ENCODE measurements around the gene SKOR1. TPM values are rescaled to one million over a fixed set of nuclear protein-coding genes. Genes with fewer than 3 reads are reported as not detected.

Gene SKOR1
- polyA plus RNA-seq, 3 donors from 2014 or later = 0.08 TPM; not detected in 2

- Mint-ChIP-seq H3K4me3 (no peak overlapping the region), H3K4me1 (no peaks in the 10 kb centered on the region)
Observed at GRCh38 chr15:67849538-67849937, 24.2 kb downstream of the SKOR1 start.

GRCh38 chr15:67850336-67850735 is 25.0 kb downstream of the SKOR1 start:
- peaks cover 0 to 8% (median 5%) of the 10 kb centered on the region in 3 donors for H3K27me3 Mint-ChIP-seq (ENCODE audit: low read depth in 3 of 3)
- H3K4me3 Mint-ChIP-seq = no peak overlapping the region
- no peaks in the 10 kb centered on the region for H3K36me3 Mint-ChIP-seq
- H3K27ac Mint-ChIP-seq = no peak overlapping the region
- no peaks in the 10 kb centered on the region for H3K4me1 Mint-ChIP-seq
- no peak for DNase-seq
- no peaks in the 10 kb centered on the region for H3K9me3 Mint-ChIP-seq

More at GRCh38 chr15:67849538-67849937, 24.2 kb downstream of the SKOR1 start:
- DNase-seq = no peak
- Mint-ChIP-seq H3K36me3 (no peaks in the 10 kb centered on the region), H3K27me3 (ENCODE audit: low read depth in 3 of 3) (peaks cover 0 to 9% (median 8%) of the 10 kb centered on the region in 3 donors), H3K27ac (no peak overlapping the region), H3K9me3 (no peaks in the 10 kb centered on the region)

GRCh38 chr15:67850994-67851571 is 25.8 kb downstream of the SKOR1 start:
- Mint-ChIP-seq H3K9me3 (no peaks in the 10 kb centered on the region), H3K4me1 (no peaks in the 10 kb centered on the region), H3K4me3 (no peak overlapping the region), H3K27me3 (ENCODE audit: low read depth in 3 of 3) (peaks cover 0 to 8% (median 5%) of the 10 kb centered on the region in 3 donors), H3K36me3 (no peaks in the 10 kb centered on the region), H3K27ac (no peak overlapping the region)
- DNase-seq = no peak

DNA sequence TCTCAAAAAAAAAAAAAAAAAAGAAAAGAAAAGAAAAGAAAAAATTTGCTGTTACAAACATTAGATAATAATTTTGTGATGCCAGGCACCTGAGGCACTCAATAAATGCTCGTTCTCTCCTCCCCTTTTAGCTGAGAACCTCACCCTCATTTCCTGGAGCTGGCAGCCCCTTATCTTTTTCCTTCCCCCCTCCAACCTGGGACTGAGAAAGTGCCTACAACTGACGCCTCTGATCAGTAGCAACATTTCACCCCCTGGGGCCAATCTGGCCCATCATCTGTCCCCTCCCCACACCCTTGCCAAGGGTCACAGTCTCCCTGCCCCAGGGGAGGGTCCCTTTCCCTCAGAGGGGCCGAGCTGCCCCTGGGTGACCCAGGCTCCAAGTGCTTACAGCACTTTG is 27.1 kb downstream of the SKOR1 start:
- H3K4me3 Mint-ChIP-seq = no peak overlapping the region
- H3K27me3 Mint-ChIP-seq (ENCODE audit: low read depth in 3 of 3) = peaks cover 0 to 8% (median 5%) of the 10 kb centered on the region in 3 donors
- H3K36me3 Mint-ChIP-seq = no peaks in the 10 kb centered on the region
- no peak for DNase-seq
- H3K9me3 Mint-ChIP-seq = no peaks in the 10 kb centered on the region
- no peaks in the 10 kb centered on the region for H3K4me1 Mint-ChIP-seq
- H3K27ac Mint-ChIP-seq = no peak overlapping the region

DNA sequence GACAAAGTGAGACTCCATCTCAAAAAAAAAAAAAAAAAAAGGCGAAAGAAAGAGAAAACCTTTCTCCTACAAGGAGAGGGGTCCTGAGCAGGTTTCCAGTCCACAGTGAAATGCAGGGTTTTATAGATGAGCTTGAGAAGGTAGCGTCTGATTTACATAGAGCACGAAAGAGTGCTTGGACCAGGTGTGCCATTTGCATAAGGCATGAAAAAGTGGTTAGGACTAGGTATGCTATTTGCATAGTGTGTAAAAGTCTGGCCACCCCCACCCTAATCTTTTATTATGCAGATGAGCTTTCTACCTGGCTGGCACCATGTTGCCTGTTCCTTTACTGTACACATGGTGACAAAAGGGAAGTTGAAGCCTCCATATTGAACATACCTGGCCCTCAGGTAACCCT is 28.1 kb downstream of the SKOR1 start:
- no peak overlapping the region for H3K27ac Mint-ChIP-seq
- H3K4me3 Mint-ChIP-seq = no peak overlapping the region
- peaks cover 0 to 8% (median 5%) of the 10 kb centered on the region in 3 donors for H3K27me3 Mint-ChIP-seq (ENCODE audit: low read depth in 3 of 3)
- no peaks in the 10 kb centered on the region for H3K9me3 Mint-ChIP-seq
- no peak for DNase-seq
- no peaks in the 10 kb centered on the region for H3K36me3 Mint-ChIP-seq
- H3K4me1 Mint-ChIP-seq = no peaks in the 10 kb centered on the region

DNA sequence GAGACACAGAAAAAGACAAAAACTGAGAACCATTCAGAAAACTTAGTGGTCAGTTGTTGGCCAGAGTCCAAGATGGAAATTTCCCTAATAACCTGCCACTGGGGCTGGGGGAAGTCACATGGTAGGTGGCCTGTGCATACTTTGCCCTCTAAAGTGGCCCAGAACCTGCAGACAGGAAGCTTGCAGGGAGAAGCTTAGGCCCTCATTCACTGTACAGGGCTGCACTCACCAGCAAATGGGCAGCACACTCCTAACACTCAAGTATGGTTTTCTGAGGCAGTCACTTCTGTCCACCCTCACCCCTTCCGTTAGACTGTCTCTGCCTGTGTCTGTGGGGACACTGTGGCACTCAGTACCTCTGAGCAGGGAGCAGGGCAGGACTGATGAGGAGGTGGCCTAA is 29.0 kb downstream of the SKOR1 start:
- H3K9me3 Mint-ChIP-seq = no peaks in the 10 kb centered on the region
- H3K27me3 Mint-ChIP-seq (ENCODE audit: low read depth in 3 of 3) = peaks cover 0 to 8% (median 5%) of the 10 kb centered on the region in 3 donors
- no peaks in the 10 kb centered on the region for H3K4me1 Mint-ChIP-seq
- H3K27ac Mint-ChIP-seq = no peak overlapping the region
- DNase-seq = no peak
- no peaks in the 10 kb centered on the region for H3K36me3 Mint-ChIP-seq
- H3K4me3 Mint-ChIP-seq = no peak overlapping the region

GRCh38 chr15:67855842-67856241 is 30.5 kb downstream of the SKOR1 start:
- H3K27me3 Mint-ChIP-seq (ENCODE audit: low read depth in 3 of 3) = peaks cover 0 to 2% (median under 1%) of the 10 kb centered on the region in 3 donors
- no peak overlapping the region for H3K27ac Mint-ChIP-seq
- no peak for DNase-seq
- H3K4me1 Mint-ChIP-seq = no peaks in the 10 kb centered on the region
- H3K36me3 Mint-ChIP-seq = no peaks in the 10 kb centered on the region
- H3K9me3 Mint-ChIP-seq = no peaks in the 10 kb centered on the region
- H3K4me3 Mint-ChIP-seq = no peak overlapping the region

GRCh38 chr15:67857220-67857619 is 31.9 kb downstream of the SKOR1 start:
- Mint-ChIP-seq H3K27ac (no peak overlapping the region), H3K4me1 (no peaks in the 10 kb centered on the region), H3K9me3 (no peaks in the 10 kb centered on the region), H3K27me3 (ENCODE audit: low read depth in 3 of 3) (peaks cover 0 to 4% (median 2%) of the 10 kb centered on the region in 3 donors), H3K4me3 (no peak overlapping the region), H3K36me3 (no peaks in the 10 kb centered on the region)
- DNase-seq = no peak

- Mint-ChIP-seq H3K4me1 (peaks cover 0 to 2% of the 10 kb centered on the region in 2 donors), H3K27me3 (ENCODE audit: low read depth in 3 of 3) (peaks cover 0 to 9% (median 2%) of the 10 kb centered on the region in 3 donors), H3K9me3 (no peaks in the 10 kb centered on the region), H3K27ac (no peak overlapping the region), H3K36me3 (no peaks in the 10 kb centered on the region), H3K4me3 (no peak overlapping the region)
- DNase-seq = no peak
Observed at GRCh38 chr15:67859331-67859946, 34.1 kb downstream of the SKOR1 start.

DNA sequence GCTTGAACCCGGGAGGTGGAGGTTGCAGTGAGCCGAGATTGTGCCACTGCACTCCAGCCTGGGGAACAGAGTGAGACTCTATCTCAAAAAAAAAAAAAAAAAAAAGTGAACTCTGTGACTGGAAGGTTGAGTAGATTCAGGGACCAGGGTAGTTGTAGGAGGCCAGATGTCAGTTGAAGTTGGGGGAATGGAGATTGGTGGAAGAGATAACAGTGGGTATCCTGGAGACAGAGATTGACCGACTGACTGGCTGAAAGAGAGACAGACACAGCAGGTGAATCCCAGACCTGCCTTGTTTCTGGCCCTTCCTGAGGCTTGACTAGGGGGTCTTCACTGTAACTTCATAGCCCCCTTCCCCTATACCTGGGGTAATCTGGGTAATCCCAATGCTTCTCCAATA is 36.7 kb downstream of the SKOR1 start:
- Mint-ChIP-seq H3K27ac (no peak overlapping the region), H3K4me1 (peaks cover 0 to 2% of the 10 kb centered on the region in 2 donors), H3K4me3 (no peak overlapping the region), H3K27me3 (ENCODE audit: low read depth in 3 of 3) (peaks cover 0 to 12% (median 2%) of the 10 kb centered on the region in 3 donors), H3K9me3 (no peaks in the 10 kb centered on the region), H3K36me3 (no peaks in the 10 kb centered on the region)
- DNase-seq = no peak

DNA sequence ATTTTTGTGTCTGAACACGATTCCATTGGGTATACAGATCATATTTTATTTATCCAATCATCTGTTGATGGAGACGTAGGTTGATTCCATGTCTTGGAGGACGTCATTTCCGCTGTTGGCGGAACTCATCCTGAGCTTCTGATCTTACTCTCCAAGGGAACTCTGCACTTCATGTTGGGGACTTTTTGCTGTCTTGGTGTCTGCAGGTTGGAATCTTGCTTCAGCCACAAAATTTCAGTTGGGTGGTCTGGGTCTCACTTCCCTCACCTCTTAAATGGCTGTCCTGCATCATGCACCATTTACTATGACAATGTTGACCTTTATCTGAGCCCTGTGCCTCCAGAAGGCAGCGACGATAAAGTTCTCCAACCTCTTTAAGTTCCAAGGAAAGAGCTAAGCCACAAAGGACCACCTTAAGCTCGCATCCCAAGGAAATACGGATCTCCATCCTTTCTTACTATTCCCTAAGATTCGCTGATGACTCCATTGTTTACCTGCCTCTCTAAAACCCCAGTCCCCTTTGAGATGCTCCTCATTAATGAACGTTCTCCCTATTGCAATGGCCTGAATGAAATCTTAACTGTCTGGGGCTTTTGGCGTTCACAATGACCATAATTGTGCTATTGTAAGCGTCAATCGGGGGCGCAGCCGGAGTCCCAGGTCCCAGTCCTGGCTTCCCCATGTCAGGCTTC is 37.6 kb downstream of the SKOR1 start:
- Mint-ChIP-seq H3K27me3 (ENCODE audit: low read depth in 3 of 3) (peaks cover 2 to 14% (median 2%) of the 10 kb centered on the region in 3 donors), H3K36me3 (no peaks in the 10 kb centered on the region), H3K4me1 (peaks cover 0 to 2% of the 10 kb centered on the region in 2 donors), H3K27ac (no peak overlapping the region), H3K4me3 (peak overlapping the region in 1 of 5 donors; percentile 21), H3K9me3 (no peaks in the 10 kb centered on the region)
- DNase-seq = no peak

DNA sequence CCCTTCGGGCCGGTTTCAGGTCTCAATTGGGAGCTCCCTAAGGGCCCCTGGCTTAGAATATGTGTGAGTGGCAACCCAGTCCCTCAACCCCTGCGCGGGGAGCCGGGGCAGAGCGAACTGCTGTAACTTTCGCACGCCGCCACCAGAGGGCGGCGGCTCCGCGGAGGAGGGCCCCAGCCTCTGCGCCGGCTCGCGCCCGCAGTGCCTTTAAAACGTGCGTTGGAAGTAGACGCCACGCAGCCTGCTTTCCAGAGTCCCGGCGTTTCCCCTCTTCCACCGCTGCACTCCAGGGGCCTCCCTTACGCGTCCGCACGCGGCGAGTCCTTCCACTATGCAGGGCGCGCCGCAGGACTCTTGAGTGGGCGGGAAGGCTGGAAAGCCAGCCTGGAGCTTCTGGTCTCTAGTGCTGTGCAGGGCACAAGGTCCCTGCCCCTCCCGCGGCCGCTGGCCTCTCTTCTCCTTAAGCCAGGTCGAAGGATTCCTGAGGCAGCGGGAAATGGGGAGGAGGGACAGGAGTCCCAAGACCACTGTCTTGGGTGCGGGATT is 38.2 kb downstream of the SKOR1 start:
- H3K4me3 Mint-ChIP-seq = peak overlapping the region; percentile 44 to 66 (median 56)
- no peaks in the 10 kb centered on the region for H3K36me3 Mint-ChIP-seq
- no peaks in the 10 kb centered on the region for H3K9me3 Mint-ChIP-seq
- no peak overlapping the region for H3K27ac Mint-ChIP-seq
- peaks cover 2 to 14% (median 2%) of the 10 kb centered on the region in 3 donors for H3K27me3 Mint-ChIP-seq (ENCODE audit: low read depth in 3 of 3)
- peaks cover 0 to 2% of the 10 kb centered on the region in 2 donors for H3K4me1 Mint-ChIP-seq
- DNase-seq = peak; percentile 41 to 53 (median 52)

- H3K4me3 Mint-ChIP-seq = no peak overlapping the region
- H3K27me3 Mint-ChIP-seq (ENCODE audit: low read depth in 3 of 3) = peaks cover 0 to 16% (median 2%) of the 10 kb centered on the region in 3 donors
- H3K36me3 Mint-ChIP-seq = no peaks in the 10 kb centered on the region
- H3K9me3 Mint-ChIP-seq = no peaks in the 10 kb centered on the region
- H3K4me1 Mint-ChIP-seq = peaks cover 0 to 2% of the 10 kb centered on the region in 2 donors
- DNase-seq = no peak
- no peak overlapping the region for H3K27ac Mint-ChIP-seq
Observed at GRCh38 chr15:67865331-67865730, 40.0 kb downstream of the SKOR1 start.

GRCh38 chr15:67865766-67866165 is 40.5 kb downstream of the SKOR1 start:
- Mint-ChIP-seq H3K27ac (no peak overlapping the region), H3K4me1 (peaks cover 0 to 2% of the 10 kb centered on the region in 2 donors), H3K27me3 (ENCODE audit: low read depth in 3 of 3) (peaks cover 0 to 16% (median 2%) of the 10 kb centered on the region in 3 donors), H3K9me3 (peaks cover 0 to under 1% (median 0%) of the 10 kb centered on the region in 6 donors), H3K36me3 (no peaks in the 10 kb centered on the region), H3K4me3 (no peak overlapping the region)
- DNase-seq = no peak
